Left ventricle myocardium inferior (tissue), 1 donor: ENCODE measurements around the gene TIAM1. TPM values are rescaled to one million over a fixed set of nuclear protein-coding genes. Genes with fewer than 3 reads are reported as not detected.

Source experiments
- DNase-seq: peaks from one replicate; pipeline ENCODE4 v3.0.0-alpha.2; 2020
- H3K27ac ChIP-seq: fragments of 200-600 bp; replicated peaks from 2 replicates; pipeline ENCODE4 v1.8.0; 2021
- H3K27me3 ChIP-seq: fragments of 200-600 bp; 2 replicates; pipeline ENCODE4 v1.8.0; 2021; ENCODE audit warnings: low read depth
- H3K36me3 ChIP-seq: fragments of 200-600 bp; 2 replicates; pipeline ENCODE4 v1.8.0; 2021
- H3K4me1 ChIP-seq: fragments of 200-600 bp; 2 replicates; pipeline ENCODE4 v1.8.0; 2021
- H3K4me3 ChIP-seq: fragments of 200-600 bp; 2 replicates; pipeline ENCODE4 v1.8.0; 2021; ENCODE audit warnings: mild to moderate bottlenecking, moderate library complexity
- H3K9me3 ChIP-seq: fragments of 200-600 bp; replicated peaks from 2 replicates; pipeline ENCODE4 v1.8.0; 2021
- CTCF ChIP-seq: fragments of 200-600 bp; IDR thresholded peaks from 2 replicates; pipeline ENCODE4 v1.8.0; 2021; ENCODE audit warnings: antibody characterized with exemption, mild to moderate bottlenecking, borderline replicate concordance
- intact Hi-C: fragments of 100-400 bp; cut with micrococcal nuclease; formaldehyde crosslinking; loops from one replicate; pipeline ENCODE4 v1.11.0; 2022
- total RNA-seq: library from RNA; stranded (reverse); fragmentation: NEBNext Ultra II Directional; extraction: Animal tissue kit (Norgen Biotek cat#: 25700); gene quantifications from one replicate; pipeline ENCODE4 v1.2.1, GENCODE V29; 2021
- donor health status: DM: no; HTN: yes; CAD: no; lungs with severe emphysema.

The TIAM1 gene
- total RNA-seq, 1 donor from 2014 or later = 1.8 TPM

- Histone ChIP-seq H3K36me3 (no peaks in the 10 kb centered on the region), H3K4me1 (peaks cover 4% of the 10 kb centered on the region), H3K9me3 (peaks cover 28% of the 10 kb centered on the region), H3K4me3 (no peak overlapping the region), H3K27ac (no peak overlapping the region), H3K27me3 (peaks cover 36% of the 10 kb centered on the region)
- intact Hi-C loops = no loop called here
- no peak for DNase-seq
- no peak for TF ChIP-seq CTCF
Observed at GRCh38 chr21:31156169-31156568, 187.9 kb downstream of the TIAM1 start.

GRCh38 chr21:31151156-31152045, 192.7 kb downstream of the TIAM1 start:
- intact Hi-C loops = no loop called here
- no peak overlapping the region for H3K4me3 ChIP-seq
- H3K27ac ChIP-seq = no peak overlapping the region
- H3K9me3 ChIP-seq = peaks cover 12% of the 10 kb centered on the region
- no peaks in the 10 kb centered on the region for H3K4me1 ChIP-seq
- no peak for TF ChIP-seq CTCF
- no peak for DNase-seq
- no peaks in the 10 kb centered on the region for H3K36me3 ChIP-seq
- no peaks in the 10 kb centered on the region for H3K27me3 ChIP-seq

- Histone ChIP-seq H3K4me1 (no peaks in the 10 kb centered on the region), H3K27ac (no peak overlapping the region), H3K27me3 (peaks cover 13% of the 10 kb centered on the region), H3K4me3 (no peak overlapping the region), H3K36me3 (no peaks in the 10 kb centered on the region), H3K9me3 (no peaks in the 10 kb centered on the region)
- no peak for DNase-seq
- intact Hi-C loops = no loop called here
- no peak for TF ChIP-seq CTCF
Observed at GRCh38 chr21:31145274-31145673, 198.8 kb downstream of the TIAM1 start.

GRCh38 chr21:31143036-31143435, 201.0 kb downstream of the TIAM1 start:
- Histone ChIP-seq H3K4me1 (no peaks in the 10 kb centered on the region), H3K9me3 (no peaks in the 10 kb centered on the region), H3K4me3 (no peak overlapping the region), H3K36me3 (no peaks in the 10 kb centered on the region), H3K27ac (no peak overlapping the region), H3K27me3 (peaks cover 13% of the 10 kb centered on the region)
- intact Hi-C loops = no loop called here
- no peak for DNase-seq
- TF ChIP-seq CTCF = no peak

GRCh38 chr21:31142600-31142999, 201.5 kb downstream of the TIAM1 start:
- H3K4me3 ChIP-seq = no peak overlapping the region
- no peak for DNase-seq
- intact Hi-C loops = no loop called here
- no peaks in the 10 kb centered on the region for H3K4me1 ChIP-seq
- no peaks in the 10 kb centered on the region for H3K36me3 ChIP-seq
- peaks cover 13% of the 10 kb centered on the region for H3K27me3 ChIP-seq
- TF ChIP-seq CTCF = no peak
- no peaks in the 10 kb centered on the region for H3K9me3 ChIP-seq
- no peak overlapping the region for H3K27ac ChIP-seq
